ENCODE data around the gene PDGFRB. TPM values are rescaled to one million over a fixed set of nuclear protein-coding genes. Genes with fewer than 3 reads are reported as not detected.

The PDGFRB gene
- total and polyA plus RNA-seq, 9 of the 15 experiments (the other 6 are each of a cell fraction or from before 2014, with no cell fraction given) = 0.01 to 1.5 (median 0.09) TPM; not detected in 3

DNA sequence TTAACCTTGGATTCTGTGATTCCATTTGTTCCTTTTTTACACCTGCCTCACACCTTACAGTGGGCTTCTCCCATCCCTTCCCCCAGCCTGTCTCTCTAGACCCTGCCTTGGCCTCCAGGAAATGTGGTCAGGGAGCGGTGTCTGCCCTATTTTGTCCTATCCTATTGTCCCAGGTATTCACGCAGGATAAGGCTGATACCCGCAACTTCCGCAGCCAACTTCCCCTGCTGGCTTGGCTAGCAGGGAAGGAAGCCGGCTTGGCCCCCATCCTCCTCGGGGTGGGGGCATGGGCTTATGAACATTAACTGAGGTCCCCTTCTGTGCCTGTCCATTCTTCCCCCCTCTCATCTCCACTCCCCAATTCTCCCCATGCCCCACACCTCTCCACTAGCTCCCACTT lies 72.8 kb downstream of the PDGFRB start:
- H3K4me1 ChIP-seq (replicated peaks in 1 of 2; ENCODE audit: control insufficient read depth in 2 of 2, insufficient read depth in 2 of 2, low read length in 2 of 2) = peaks cover 0 to 7% of the 10 kb centered on the region in 2 experiments; a peak in 1 of 5 replicates
- H3K9me1 ChIP-seq (ENCODE audit: control insufficient read depth, insufficient read depth, low read length) = no peaks in the 10 kb centered on the region
- DNase-seq (ENCODE audit: extremely low read depth in 1 of 4, low spot score in 3 of 4) (no peak), ATAC-seq (no peak), FAIRE-seq (no peak)
- H3K27me3 ChIP-seq (ENCODE audit: control insufficient read depth in 2 of 2, insufficient read depth in 2 of 2, low read length in 2 of 2) = peaks cover 43 to 83% of the 10 kb centered on the region in 2 experiments
- H3K27ac ChIP-seq (ENCODE audit: extremely low read depth, low read depth, low read length) = no peak overlapping the region
- TF ChIP-seq ARID2 (IDR thresholded peaks at IDR 0.05) = no peak
- TF ChIP-seq ATF1 (CRISPR knock-in tag; IDR thresholded peaks at IDR 0.05) = no peak
- TF ChIP-seq ATF1 (tag; IDR thresholded peaks at IDR 0.05) = no peak
- TF ChIP-seq SIX5 (IDR thresholded peaks at IDR 0.05; ENCODE audit: borderline replicate concordance in 1 of 2, insufficient read depth in 1 of 2, low read depth in 1 of 2, low read length in 2 of 2) = no peak
- no peak for TF ChIP-seq ARNT (IDR thresholded peaks at IDR 0.05)
- TF ChIP-seq ZNF583 (CRISPR knock-in tag; IDR thresholded peaks at IDR 0.05) = no peak
- no peak for TF ChIP-seq FOXJ3 (CRISPR knock-in tag; IDR thresholded peaks at IDR 0.05)
- TF ChIP-seq, protein P1, sequence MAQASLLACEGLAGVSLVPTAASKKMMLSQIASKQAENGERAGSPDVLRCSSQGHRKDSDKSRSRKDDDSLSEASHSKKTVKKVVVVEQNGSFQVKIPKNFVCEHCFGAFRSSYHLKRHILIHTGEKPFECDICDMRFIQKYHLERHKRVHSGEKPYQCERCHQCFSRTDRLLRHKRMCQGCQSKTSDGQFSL (CRISPR knock-in tag; IDR thresholded peaks at IDR 0.05) = no peak
- TF ChIP-seq, protein P1 (tag; IDR thresholded peaks at IDR 0.05) = no peak
- TF ChIP-seq, protein P2, sequence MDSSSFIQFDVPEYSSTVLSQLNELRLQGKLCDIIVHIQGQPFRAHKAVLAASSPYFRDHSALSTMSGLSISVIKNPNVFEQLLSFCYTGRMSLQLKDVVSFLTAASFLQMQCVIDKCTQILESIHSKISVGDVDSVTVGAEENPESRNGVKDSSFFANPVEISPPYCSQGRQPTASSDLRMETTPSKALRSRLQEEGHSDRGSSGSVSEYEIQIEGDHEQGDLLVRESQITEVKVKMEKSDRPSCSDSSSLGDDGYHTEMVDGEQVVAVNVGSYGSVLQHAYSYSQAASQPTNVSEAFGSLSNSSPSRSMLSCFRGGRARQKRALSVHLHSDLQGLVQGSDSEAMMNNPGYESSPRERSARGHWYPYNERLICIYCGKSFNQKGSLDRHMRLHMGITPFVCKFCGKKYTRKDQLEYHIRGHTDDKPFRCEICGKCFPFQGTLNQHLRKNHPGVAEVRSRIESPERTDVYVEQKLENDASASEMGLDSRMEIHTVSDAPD (CRISPR knock-in tag; IDR thresholded peaks at IDR 0.05) = no peak
- TF ChIP-seq NCOA1 (IDR thresholded peaks at IDR 0.05; ENCODE audit: low read depth) = no peak
- TF ChIP-seq SRSF3 (IDR thresholded peaks at IDR 0.05; ENCODE audit: insufficient read depth, low read length) = no peak
- no peak for TF ChIP-seq CCAR2 (IDR thresholded peaks at IDR 0.05; ENCODE audit: low read depth, low read length)
- no peak for TF ChIP-seq JUNB (CRISPR knock-in tag; conservative IDR thresholded peaks at IDR 0.05)
- no peak for TF ChIP-seq NFE2 (IDR thresholded peaks at IDR 0.05; ENCODE audit: low read depth)
- H3K4me2 ChIP-seq (ENCODE audit: insufficient read depth, low read length) = no peak overlapping the region
- ChIA-PET CTCF (ENCODE audit: low intra/inter-chr PET ratio) (no interaction called here), POLR2A (no interaction called here)
- H3K9me3 ChIP-seq (replicated peaks; ENCODE audit: control insufficient read depth, insufficient read depth, low read depth, low read length) = no peaks in the 10 kb centered on the region
- no peak overlapping the region for H2AFZ ChIP-seq (ENCODE audit: low read depth, low read length)
- in situ Hi-C loops (cut with MboI) (no loop called here), intact Hi-C loops (cut with micrococcal nuclease) (no loop called here)
- H3K79me2 ChIP-seq (ENCODE audit: control insufficient read depth, insufficient read depth, low read length) = no peaks in the 10 kb centered on the region
- BruUV-seq (replicated peaks) = no TSS peak
- H3K4me3 ChIP-seq = no peak overlapping the region
- WGBS (ENCODE audit: insufficient coverage, low coverage, missing lambda C conversion rate) = 3% methylated on average over 5 of the region's 6 CpGs
- H4K20me1 ChIP-seq (replicated peaks; ENCODE audit: control insufficient read depth, insufficient read depth, low read length) = peaks cover 12% of the 10 kb centered on the region; the same call in 1 of the 2 replicates
- H3K9ac ChIP-seq (ENCODE audit: insufficient read depth in 1 of 2, low read depth in 2 of 2, low read length in 2 of 2) = no peak overlapping the region
- H3K36me3 ChIP-seq (ENCODE audit: control insufficient read depth, insufficient read depth, low read length) = no peaks in the 10 kb centered on the region
